Measurements from ENCODE around the gene TNFSF15. TPM values are rescaled to one million over a fixed set of nuclear protein-coding genes. Genes with fewer than 3 reads are reported as not detected.
"Not testable (repeated sequence)": the region's sequence is repeated elsewhere in the genome, so short reads cannot be mapped to it uniquely, and the experiment has no call there.

TNFSF15 gene
- total RNA-seq, 1 experiment from 2014 or later, result not detected

DNA sequence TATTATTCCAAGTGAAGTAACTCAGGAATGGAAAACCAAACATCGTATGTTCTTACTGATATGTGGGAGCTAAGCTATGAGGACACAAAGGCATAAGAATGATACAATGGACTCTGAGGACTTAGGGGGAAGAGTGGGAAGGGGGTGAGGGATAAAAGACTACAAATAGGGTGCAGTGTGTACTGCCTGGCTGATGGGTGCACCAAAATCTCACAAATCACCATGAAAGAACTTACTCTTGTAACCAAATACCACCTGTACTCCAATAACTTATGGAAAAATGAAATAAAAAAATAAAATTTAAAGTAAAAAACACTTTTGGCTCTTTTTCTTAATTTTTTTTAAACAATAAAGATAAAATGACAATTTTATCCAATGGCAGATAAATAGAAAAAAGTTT lies 64.3 kb downstream of the TNFSF15 start:
- not testable (repeated sequence) for H2BK120ac ChIP-seq (ENCODE audit: low read depth, low read length, poor library complexity, severe bottlenecking); H2AK5ac ChIP-seq (ENCODE audit: insufficient read length, low read length); H3K79me1 ChIP-seq (ENCODE audit: insufficient read depth, low read depth, low read length, poor library complexity, severe bottlenecking); H2BK20ac ChIP-seq (ENCODE audit: low read depth, low read length, poor library complexity, severe bottlenecking); H4K5ac ChIP-seq (ENCODE audit: insufficient read length, low read depth, low read length); H2BK5ac ChIP-seq (ENCODE audit: insufficient read length, low read length); H3K14ac ChIP-seq (ENCODE audit: insufficient read depth, low read length); H4K20me1 ChIP-seq (ENCODE audit: control insufficient read depth, insufficient read depth, insufficient read length); H3K23ac ChIP-seq (ENCODE audit: insufficient read length, low read depth, low read length); DNase-seq; H3K18ac ChIP-seq (ENCODE audit: insufficient read length, low read depth, low read length); H3K9me3 ChIP-seq (ENCODE audit: control insufficient read depth, low read depth, low read length); H3K36me3 Mint-ChIP-seq (ENCODE audit: insufficient read depth in 1 of 3, low read depth in 3 of 3); H3K27me3 ChIP-seq (ENCODE audit: insufficient read depth, low read length); H3T11ph ChIP-seq (ENCODE audit: low read length); H2BK12ac ChIP-seq (ENCODE audit: insufficient read length, low read depth, low read length); H3K27ac Mint-ChIP-seq; H3K4ac ChIP-seq (ENCODE audit: low read depth, low read length); H3K4me1 Mint-ChIP-seq; H4K91ac ChIP-seq (ENCODE audit: insufficient read length, low read depth, low read length); H3K23me2 ChIP-seq (ENCODE audit: insufficient read length, low read depth, low read length, poor library complexity, severe bottlenecking); H4K8ac ChIP-seq (replicated peaks; ENCODE audit: insufficient read length, low read depth, low read length); H3K4me2 ChIP-seq (ENCODE audit: insufficient read depth, insufficient read length, low read length); H3K56ac ChIP-seq (ENCODE audit: insufficient read length, low read depth, low read length); H3K9ac ChIP-seq (ENCODE audit: extremely low read depth, insufficient read length, low read length); H3K4me3 Mint-ChIP-seq; H3K4me1 ChIP-seq (ENCODE audit: insufficient read depth, low read length); H2BK15ac ChIP-seq (ENCODE audit: low read depth, low read length); H3K27ac ChIP-seq (ENCODE audit: insufficient read length, low read depth, low read length); H3K9me3 Mint-ChIP-seq; H2AFZ ChIP-seq (ENCODE audit: low read length); H3K79me2 ChIP-seq (ENCODE audit: insufficient read depth, low read length)
- WGBS (ENCODE audit: extremely low coverage, insufficient read length, low lambda C conversion rate), result no CpG with 5 or more reads among the region's 1 CpG
- TF ChIP-seq CTCF (conservative IDR thresholded peaks at IDR 0.05), result 0 out of 3 replicates have a peak, but pooled peaks have one; percentile 21
- peaks cover 41% of the 10 kb centered on the region for H3K27me3 Mint-ChIP-seq (ENCODE audit: low read depth)
